Posterior cingulate gyrus (tissue), 11 donors: ENCODE data around the gene LZTR1.

Experiments
- DNase-seq, 10 donors: peaks; one replicate each; pipeline versions ENCODE4 v3.0.0 to v3.0.0-alpha.2; 2020 to 2021; ENCODE audit warnings: mixed read lengths in 3 of 10
- intact Hi-C: fragments of 100-400 bp; cut with DNase I; formaldehyde crosslinking; loops from one replicate; pipeline ENCODE4 v1.15.1; 2023

Gene LZTR1

GRCh38 chr22:20948450-20948849 is 33.6 kb upstream of the LZTR1 start:
- peak in 2 of 10 donors; percentile 1 to 2 for DNase-seq
- intact Hi-C loops: loop anchor here (10.0 kb wide), 1 partner anchor 64 kb away; no protein-coding TSS in a partner anchor

- intact Hi-C loops: loop anchor here (10.0 kb wide), 1 partner anchor 64 kb away; no protein-coding TSS in a partner anchor
- DNase-seq: peak in 2 of 10 donors; percentile 24 to 34
Measured at GRCh38 chr22:20948989-20949388, 33.1 kb upstream of the LZTR1 start.

DNA sequence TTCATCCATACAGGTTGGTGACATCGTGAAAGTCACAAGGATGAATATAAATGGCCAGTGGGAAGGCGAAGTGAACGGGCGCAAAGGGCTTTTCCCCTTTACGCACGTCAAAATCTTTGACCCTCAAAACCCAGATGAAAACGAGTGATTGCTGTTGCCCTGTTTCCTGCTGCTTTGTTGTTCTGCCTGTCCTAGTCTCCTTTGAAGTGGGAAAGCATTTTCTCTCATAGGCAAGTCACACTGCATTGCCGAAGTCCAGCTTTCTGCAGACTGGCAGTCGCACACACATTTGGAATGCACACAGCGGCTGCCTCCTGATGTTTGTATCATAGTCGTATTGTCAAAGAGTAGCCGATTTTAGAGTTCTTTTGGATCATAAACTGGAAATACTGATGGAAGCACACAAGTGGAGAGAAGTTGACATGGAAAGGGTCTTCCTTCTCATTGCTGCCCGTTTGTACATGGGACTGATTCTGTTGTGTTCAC is 32.4 kb upstream of the LZTR1 start:
- intact Hi-C loops: loop anchor here (10.0 kb wide), 1 partner anchor 65 kb away; no protein-coding TSS in a partner anchor
- DNase-seq: peak in 2 of 10 donors; percentile 27 to 44

DNA sequence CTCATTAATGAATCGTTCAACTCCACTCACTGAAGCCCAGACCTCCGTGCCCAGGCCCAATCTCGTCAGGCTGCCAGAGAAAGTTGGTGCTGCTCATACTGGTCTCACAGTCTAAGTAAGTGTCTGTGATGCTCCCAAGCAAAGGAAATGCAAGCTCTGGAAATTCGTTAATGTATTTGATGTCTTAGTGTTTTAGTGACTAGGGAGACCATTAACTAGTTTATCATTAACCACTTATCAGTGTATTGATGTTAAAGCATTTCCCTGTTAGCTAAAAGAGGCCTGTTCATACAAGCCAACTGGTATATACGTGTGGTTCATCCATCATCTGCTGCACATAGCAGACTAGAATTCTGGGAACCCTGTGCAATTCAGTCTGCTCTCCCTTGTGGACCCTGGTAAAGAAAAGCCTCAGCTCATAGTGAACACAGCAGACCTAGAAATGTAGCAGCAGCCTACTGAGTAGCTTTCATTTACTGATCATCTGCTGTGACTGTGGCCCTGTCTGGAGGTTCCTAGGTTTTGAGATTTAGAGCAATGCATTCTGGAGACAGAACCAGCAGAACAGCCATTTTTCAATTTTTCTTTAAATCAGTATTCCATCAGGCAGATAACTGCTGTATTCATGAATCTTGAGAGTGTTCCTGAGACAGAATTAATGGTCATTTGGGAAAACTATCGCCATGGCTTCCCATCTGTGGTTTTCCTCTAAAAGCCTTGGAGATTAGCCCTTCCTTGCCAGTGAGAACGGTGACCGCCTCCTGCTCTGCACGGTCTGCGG is 30.8 kb upstream of the LZTR1 start:
- intact Hi-C loops: no loop called here
- peak in 2 of 10 donors; percentile 22 to 55 for DNase-seq

DNA sequence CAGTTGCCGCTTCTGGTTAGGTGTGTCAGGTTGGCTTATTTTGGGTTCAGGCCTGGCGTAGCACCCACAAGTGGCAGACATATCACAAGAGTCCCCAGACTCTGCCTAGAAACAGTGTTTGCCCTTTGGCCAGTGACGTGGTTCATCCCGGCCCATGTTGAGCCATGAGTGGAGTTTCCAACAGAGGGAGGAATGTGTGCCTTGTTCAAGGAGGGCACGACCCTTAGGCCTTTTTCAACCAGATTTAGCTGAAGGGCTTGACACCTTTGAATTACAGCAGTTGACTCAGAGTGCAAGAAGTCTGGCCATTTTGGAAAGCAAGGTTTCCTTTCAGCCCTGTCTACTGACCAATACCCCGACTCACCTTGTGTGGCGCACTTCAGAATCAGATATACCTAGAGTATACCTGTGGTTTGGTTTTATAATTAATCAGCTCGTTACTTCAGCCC is 30.1 kb upstream of the LZTR1 start:
- DNase-seq: peak in 1 of 10 donors; percentile 36

DNA sequence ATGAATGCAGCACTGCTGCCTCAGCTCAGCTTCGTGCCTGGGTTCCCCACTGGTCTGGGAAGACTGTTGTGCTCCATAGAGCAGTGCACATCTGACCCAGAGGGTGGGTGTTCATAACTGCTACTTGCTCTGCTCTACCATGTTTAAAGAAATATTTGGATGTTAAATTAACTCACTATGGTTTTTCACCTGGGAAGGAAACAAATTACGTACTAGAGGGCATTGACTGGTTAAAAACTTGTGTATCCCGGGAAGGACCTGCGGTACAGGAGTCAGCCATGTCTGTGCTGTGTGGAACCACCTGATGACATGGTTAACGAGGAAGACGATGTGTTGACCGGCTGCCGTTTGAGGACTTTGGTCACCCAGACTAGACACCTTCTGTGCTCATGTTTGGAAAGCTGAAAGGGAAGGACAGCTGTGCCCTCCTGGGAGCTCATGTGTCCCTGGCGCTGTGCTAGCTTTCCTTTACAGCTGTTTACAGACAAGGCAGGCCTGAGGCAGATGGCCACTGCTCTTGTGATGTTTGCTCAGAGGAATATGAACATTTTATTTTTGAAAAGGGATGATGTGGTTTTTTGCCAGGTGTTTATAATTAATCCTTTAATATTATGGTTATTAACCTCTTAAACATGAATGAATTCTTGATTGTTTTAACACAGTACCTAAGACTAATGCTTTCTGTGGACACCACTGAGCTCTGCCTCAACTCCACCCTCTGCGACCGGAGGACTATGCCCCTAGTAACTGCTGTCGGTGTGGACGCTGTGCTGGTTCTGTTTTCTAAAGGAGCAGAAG is 29.4 kb upstream of the LZTR1 start:
- intact Hi-C loops: no loop called here
- peak in 2 of 10 donors; percentile 43 to 68 for DNase-seq

More for the DNA sequence above, 30.1 kb upstream of the LZTR1 start:
- intact Hi-C loops: no loop called here

- peak in 1 of 10 donors; percentile 5 for DNase-seq
- intact Hi-C loops: no loop called here
Measured at GRCh38 chr22:20953342-20953608, 28.8 kb upstream of the LZTR1 start.

- intact Hi-C loops: no loop called here
- DNase-seq: peak in 2 of 10 donors; percentile 69 to 77
Measured at GRCh38 chr22:20953668-20954500, 28.2 kb upstream of the LZTR1 start.

DNA sequence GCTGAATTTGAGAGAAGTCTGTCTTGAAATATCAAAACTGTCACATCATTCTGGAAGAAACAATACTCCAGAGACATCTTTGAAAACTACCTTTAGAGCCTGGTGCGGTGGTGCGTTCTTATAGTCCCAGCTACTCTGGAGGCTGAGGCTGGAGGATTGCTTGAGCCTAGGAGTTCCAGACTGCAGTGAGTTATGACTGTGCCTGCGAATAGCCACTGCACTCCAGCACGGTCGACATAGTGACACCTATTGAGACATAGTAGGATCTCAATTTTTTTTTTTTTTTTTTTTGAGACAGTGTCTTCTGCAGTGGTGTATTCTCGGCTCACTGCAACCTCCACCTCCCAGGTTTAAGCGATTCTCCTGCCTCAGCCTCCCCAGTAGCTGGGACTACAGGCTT is 26.5 kb upstream of the LZTR1 start:
- intact Hi-C loops: loop anchor here (5.0 kb wide), 1 partner anchor 38 kb away; the partner anchor contains the start of gene CRKL
- DNase-seq: peak in 1 of 10 donors; percentile 63

DNA sequence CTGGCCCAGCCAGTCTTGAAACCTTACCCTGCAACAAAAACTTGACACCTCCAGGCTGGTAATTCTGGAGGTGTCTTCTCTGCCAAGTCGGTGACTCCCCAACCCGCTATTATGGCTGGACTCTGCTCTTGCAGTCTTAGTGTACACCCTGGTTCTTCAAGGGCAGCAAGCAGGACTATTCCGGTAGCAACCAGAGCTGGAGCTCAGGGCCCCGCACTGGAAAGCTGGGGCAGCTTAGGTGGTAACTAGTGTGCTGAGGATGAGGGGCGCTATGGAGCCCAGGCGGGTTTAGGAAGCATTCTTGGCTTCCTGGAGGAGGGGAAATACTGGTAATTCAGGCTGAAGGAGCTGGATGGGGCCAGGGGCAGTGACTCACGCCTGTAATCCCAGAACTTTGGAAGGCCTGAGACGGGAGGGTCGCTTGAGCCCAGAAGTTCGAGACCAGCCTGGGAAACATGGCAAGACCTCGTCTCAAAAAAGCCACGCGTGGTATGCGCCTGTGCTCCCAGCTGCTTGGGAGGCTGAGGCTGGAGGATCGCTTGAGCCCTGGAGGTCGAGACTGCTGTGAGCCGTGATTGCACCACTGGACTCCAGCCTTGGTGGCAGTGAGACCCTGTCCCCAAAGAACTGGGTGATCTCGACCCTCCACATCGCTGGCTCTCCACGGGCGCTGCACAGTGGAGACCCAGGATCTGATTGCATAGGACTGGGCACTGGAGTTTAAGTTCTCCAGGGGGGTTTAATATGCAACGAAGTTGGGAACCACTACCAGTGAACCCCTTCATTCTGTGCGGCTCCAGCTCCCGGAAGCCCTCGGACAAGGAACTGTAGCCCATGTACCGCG is 25.6 kb upstream of the LZTR1 start:
- peak in 2 of 10 donors; percentile 46 to 68 for DNase-seq
- intact Hi-C loops: loop anchor here (5.0 kb wide), 1 partner anchor 39 kb away; the partner anchor contains the start of gene CRKL

GRCh38 chr22:20957102-20957682 is 24.9 kb upstream of the LZTR1 start:
- intact Hi-C loops: loop anchor here (5.0 kb wide), 1 partner anchor 40 kb away; the partner anchor contains the start of gene CRKL

DNA sequence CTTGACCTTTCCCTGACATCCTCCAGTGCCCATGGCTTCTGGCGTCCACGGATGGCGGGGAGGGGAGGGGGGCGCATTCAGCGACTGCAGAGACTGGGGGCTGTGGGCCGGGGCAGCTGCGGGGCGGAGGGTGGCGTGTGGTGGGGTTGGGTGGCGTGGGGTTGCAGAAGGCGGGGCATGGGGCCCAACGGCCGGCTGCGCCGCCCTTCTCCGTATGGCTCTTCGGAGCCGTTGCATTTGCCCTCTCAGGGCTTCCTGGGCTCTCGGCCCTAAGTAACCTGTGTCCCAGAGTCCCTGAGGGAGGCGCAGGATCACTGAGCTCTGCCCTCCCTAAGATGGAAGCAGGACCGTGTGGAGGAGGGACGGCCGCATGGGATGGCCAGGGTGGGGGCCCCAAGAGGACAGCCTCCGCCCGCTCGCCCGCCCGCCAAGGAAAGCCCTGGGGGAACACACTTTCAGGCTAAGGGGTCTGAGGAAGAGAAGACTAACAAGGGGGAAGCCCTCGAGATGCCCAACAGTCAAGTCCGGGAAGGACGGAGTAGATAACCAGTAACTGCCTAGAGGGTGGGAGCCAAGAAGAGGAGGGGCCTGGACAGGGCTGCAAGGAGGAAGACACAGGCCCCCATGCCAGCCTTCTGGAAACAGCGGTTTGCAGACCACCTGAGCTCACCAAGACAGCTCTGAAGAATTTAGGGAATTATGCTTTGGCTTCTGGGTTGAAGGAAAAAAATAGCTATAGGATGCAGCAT is 24.2 kb upstream of the LZTR1 start:
- intact Hi-C loops: loop anchor here (5.0 kb wide), 1 partner anchor 41 kb away; the partner anchor contains the start of gene CRKL
- DNase-seq: peak in 1 of 10 donors; percentile 85

More at GRCh38 chr22:20957102-20957682, 24.9 kb upstream of the LZTR1 start:
- DNase-seq: peak in 4 of 10 donors; percentile 34 to 84 (median 58)

GRCh38 chr22:20959578-20960461 is 22.3 kb upstream of the LZTR1 start:
- intact Hi-C loops: loop anchor here (5.0 kb wide), 1 partner anchor 43 kb away; the partner anchor contains the start of gene CRKL
- peak in 3 of 10 donors; percentile 2 to 27 (median 11) for DNase-seq

DNA sequence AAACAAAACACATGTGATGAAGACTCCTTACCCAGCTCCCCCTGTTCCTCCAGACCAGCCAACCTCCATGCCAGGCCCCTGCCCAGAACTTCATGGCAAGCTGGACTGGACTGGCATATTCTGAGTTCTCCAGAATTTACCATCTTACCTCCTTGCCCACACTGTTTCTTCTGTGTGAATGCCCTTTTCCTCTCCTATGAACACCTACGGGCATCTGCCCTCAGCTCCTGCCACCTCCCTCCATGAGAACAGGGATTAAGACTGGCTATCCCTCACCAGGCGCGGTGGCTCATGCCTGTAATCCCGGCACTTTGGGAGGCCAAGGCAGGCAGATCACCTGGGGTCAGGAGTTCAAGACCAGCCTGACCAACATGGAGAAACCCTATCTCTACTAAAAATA is 21.5 kb upstream of the LZTR1 start:
- intact Hi-C loops: no loop called here
- peak in 2 of 10 donors; percentile 16 to 34 for DNase-seq

- intact Hi-C loops: no loop called here
Measured at GRCh38 chr22:20962491-20962945, 19.6 kb upstream of the LZTR1 start.

DNA sequence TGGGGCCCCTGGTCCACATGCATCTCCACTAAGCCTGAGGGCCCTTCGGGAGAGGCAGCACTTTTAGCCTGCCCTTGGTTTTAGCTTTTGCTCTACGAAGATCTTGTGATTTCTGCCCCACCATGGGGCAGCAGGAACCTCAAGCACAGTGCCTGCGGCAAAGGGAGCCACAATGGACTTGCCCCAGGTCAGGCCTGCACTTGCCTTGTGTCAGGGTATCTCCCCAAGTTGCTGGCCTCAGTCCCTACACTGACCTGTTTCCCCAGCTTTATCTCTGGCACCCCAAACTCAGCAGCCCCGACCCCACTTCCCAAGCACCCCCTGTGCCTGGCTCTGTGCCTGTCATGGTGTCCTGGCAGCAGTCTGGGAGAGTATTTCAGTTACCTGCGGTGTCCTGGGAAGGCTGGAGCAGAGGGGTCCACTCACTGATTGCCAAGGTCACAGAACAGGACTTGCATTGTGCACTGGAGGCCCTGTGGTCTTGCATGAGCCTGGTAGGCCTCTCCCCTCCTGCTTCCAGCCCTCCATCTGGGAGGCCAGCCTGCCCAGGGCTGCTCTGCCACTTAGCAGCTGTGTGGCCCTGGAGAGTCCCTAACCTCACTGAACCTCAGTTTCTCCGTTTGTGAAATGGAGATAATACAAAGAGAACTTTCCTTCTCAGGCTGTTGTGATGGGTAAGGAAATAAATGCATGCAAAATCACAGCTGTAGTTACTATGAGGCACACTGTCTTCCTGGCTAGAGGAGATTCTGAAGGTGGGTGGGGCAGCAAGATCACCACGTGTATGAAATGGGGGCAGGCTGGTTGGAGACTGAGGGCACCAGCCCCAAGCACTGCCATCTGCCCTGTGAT is 18.7 kb upstream of the LZTR1 start:
- intact Hi-C loops: no loop called here
- DNase-seq: peak in 4 of 10 donors; percentile 2 to 81 (median 48)

More at GRCh38 chr22:20962491-20962945, 19.6 kb upstream of the LZTR1 start:
- peak in 5 of 10 donors; percentile 1 to 64 (median 17) for DNase-seq
